ENCODE results near the gene HTT. TPM values are rescaled to one million over a fixed set of nuclear protein-coding genes. Genes with fewer than 3 reads are reported as not detected.

HTT gene
- polyA plus RNA-seq, 2 donors, result 9.7 to 19.4 TPM

GRCh38 chr4:3225071-3225850 lies 150.8 kb downstream of the HTT start:
- Histone ChIP-seq H3K36me3 (ENCODE audit: control insufficient read depth in 2 of 2, insufficient read depth in 2 of 2, low read length in 1 of 2) (peaks cover 40 to 61% of the 10 kb centered on the region in 2 donors), H3K4me3 (ENCODE audit: low read depth in 1 of 2, low read length in 2 of 2) (no peak overlapping the region), H3K4me1 (ENCODE audit: control insufficient read depth in 2 of 2, insufficient read depth in 2 of 2, low read length in 1 of 2) (no peaks in the 10 kb centered on the region), H3K27ac (ENCODE audit: low read depth in 2 of 2, low read length in 1 of 2) (no peak overlapping the region), H3K27me3 (ENCODE audit: control insufficient read depth in 1 of 2, insufficient read depth in 2 of 2, low read length in 2 of 2) (no peaks in the 10 kb centered on the region), H3K9me3 (ENCODE audit: control insufficient read depth in 2 of 2, insufficient read depth in 1 of 2, low read depth in 1 of 2, low read length in 1 of 2) (peaks cover 0 to 9% of the 10 kb centered on the region in 2 donors)
- 88 to 91% methylated on average over 22 of the region's 22 CpGs for WGBS, 2 donors

GRCh38 chr4:3225936-3226335 lies 151.5 kb downstream of the HTT start:
- Histone ChIP-seq H3K27ac (ENCODE audit: low read depth in 2 of 2, low read length in 1 of 2) (no peak overlapping the region), H3K36me3 (ENCODE audit: control insufficient read depth in 2 of 2, insufficient read depth in 2 of 2, low read length in 1 of 2) (peaks cover 40 to 62% of the 10 kb centered on the region in 2 donors), H3K4me3 (ENCODE audit: low read depth in 1 of 2, low read length in 2 of 2) (no peak overlapping the region), H3K27me3 (ENCODE audit: control insufficient read depth in 1 of 2, insufficient read depth in 2 of 2, low read length in 2 of 2) (no peaks in the 10 kb centered on the region), H3K9me3 (ENCODE audit: control insufficient read depth in 2 of 2, insufficient read depth in 1 of 2, low read depth in 1 of 2, low read length in 1 of 2) (peaks cover 0 to 9% of the 10 kb centered on the region in 2 donors), H3K4me1 (ENCODE audit: control insufficient read depth in 2 of 2, insufficient read depth in 2 of 2, low read length in 1 of 2) (no peaks in the 10 kb centered on the region)
- 83 to 85% methylated on average over 9 of the region's 9 CpGs for WGBS, 2 donors

- H3K27ac ChIP-seq (ENCODE audit: low read depth in 2 of 2, low read length in 1 of 2), result peak overlapping the region in 1 of 2 donors; percentile 9
- no peaks in the 10 kb centered on the region for H3K27me3 ChIP-seq (ENCODE audit: control insufficient read depth in 1 of 2, insufficient read depth in 2 of 2, low read length in 2 of 2)
- H3K4me1 ChIP-seq (ENCODE audit: control insufficient read depth in 2 of 2, insufficient read depth in 2 of 2, low read length in 1 of 2), result no peaks in the 10 kb centered on the region
- H3K4me3 ChIP-seq (ENCODE audit: low read depth in 1 of 2, low read length in 2 of 2), result no peak overlapping the region
- 62 to 64% methylated on average over 9 of the region's 9 CpGs for WGBS, 2 donors
- peaks cover 0 to 9% of the 10 kb centered on the region in 2 donors for H3K9me3 ChIP-seq (ENCODE audit: control insufficient read depth in 2 of 2, insufficient read depth in 1 of 2, low read depth in 1 of 2, low read length in 1 of 2)
- peaks cover 39 to 62% of the 10 kb centered on the region in 2 donors for H3K36me3 ChIP-seq (ENCODE audit: control insufficient read depth in 2 of 2, insufficient read depth in 2 of 2, low read length in 1 of 2)
These were observed 152.0 kb downstream of the HTT start for GRCh38 chr4:3226467-3226866.

GRCh38 chr4:3226944-3227343 lies 152.5 kb downstream of the HTT start:
- Histone ChIP-seq H3K9me3 (ENCODE audit: control insufficient read depth in 2 of 2, insufficient read depth in 1 of 2, low read depth in 1 of 2, low read length in 1 of 2) (peaks cover 0 to 9% of the 10 kb centered on the region in 2 donors), H3K27ac (ENCODE audit: low read depth in 2 of 2, low read length in 1 of 2) (peak overlapping the region in 1 of 2 donors; percentile 47)

GRCh38 chr4:3227878-3228675 lies 153.6 kb downstream of the HTT start:
- H3K9me3 ChIP-seq (ENCODE audit: control insufficient read depth in 2 of 2, insufficient read depth in 1 of 2, low read depth in 1 of 2, low read length in 1 of 2), result peaks cover 0 to 9% of the 10 kb centered on the region in 2 donors
- H3K4me1 ChIP-seq (ENCODE audit: control insufficient read depth in 2 of 2, insufficient read depth in 2 of 2, low read length in 1 of 2), result no peaks in the 10 kb centered on the region
- whole genome bisulfite sequencing, 2 donors, result 77 to 82% methylated on average over 23 of the region's 23 CpGs
- no peaks in the 10 kb centered on the region for H3K27me3 ChIP-seq (ENCODE audit: control insufficient read depth in 1 of 2, insufficient read depth in 2 of 2, low read length in 2 of 2)
- H3K27ac ChIP-seq (ENCODE audit: low read depth in 2 of 2, low read length in 1 of 2), result no peak overlapping the region
- H3K4me3 ChIP-seq (ENCODE audit: low read depth in 1 of 2, low read length in 2 of 2), result no peak overlapping the region
- peaks cover 44 to 72% of the 10 kb centered on the region in 2 donors for H3K36me3 ChIP-seq (ENCODE audit: control insufficient read depth in 2 of 2, insufficient read depth in 2 of 2, low read length in 1 of 2)

More at GRCh38 chr4:3226944-3227343, 152.5 kb downstream of the HTT start:
- no peaks in the 10 kb centered on the region for H3K4me1 ChIP-seq (ENCODE audit: control insufficient read depth in 2 of 2, insufficient read depth in 2 of 2, low read length in 1 of 2)
- 91 to 93% methylated on average over 6 of the region's 6 CpGs for WGBS, 2 donors
- H3K36me3 ChIP-seq (ENCODE audit: control insufficient read depth in 2 of 2, insufficient read depth in 2 of 2, low read length in 1 of 2), result peaks cover 38 to 64% of the 10 kb centered on the region in 2 donors
- no peaks in the 10 kb centered on the region for H3K27me3 ChIP-seq (ENCODE audit: control insufficient read depth in 1 of 2, insufficient read depth in 2 of 2, low read length in 2 of 2)
- no peak overlapping the region for H3K4me3 ChIP-seq (ENCODE audit: low read depth in 1 of 2, low read length in 2 of 2)

- Histone ChIP-seq H3K9me3 (ENCODE audit: control insufficient read depth in 2 of 2, insufficient read depth in 1 of 2, low read depth in 1 of 2, low read length in 1 of 2) (peaks cover 0 to 9% of the 10 kb centered on the region in 2 donors), H3K4me3 (ENCODE audit: low read depth in 1 of 2, low read length in 2 of 2) (no peak overlapping the region), H3K4me1 (ENCODE audit: control insufficient read depth in 2 of 2, insufficient read depth in 2 of 2, low read length in 1 of 2) (no peaks in the 10 kb centered on the region), H3K36me3 (ENCODE audit: control insufficient read depth in 2 of 2, insufficient read depth in 2 of 2, low read length in 1 of 2) (peaks cover 42 to 73% of the 10 kb centered on the region in 2 donors), H3K27ac (ENCODE audit: low read depth in 2 of 2, low read length in 1 of 2) (no peak overlapping the region), H3K27me3 (ENCODE audit: control insufficient read depth in 1 of 2, insufficient read depth in 2 of 2, low read length in 2 of 2) (no peaks in the 10 kb centered on the region)
- 96% methylated on average over 13 of the region's 13 CpGs for WGBS, 2 donors
These were observed 154.4 kb downstream of the HTT start for GRCh38 chr4:3228881-3229280.

GRCh38 chr4:3229328-3229727 lies 154.8 kb downstream of the HTT start:
- H3K27ac ChIP-seq (ENCODE audit: low read depth in 2 of 2, low read length in 1 of 2), result no peak overlapping the region
- no peak overlapping the region for H3K4me3 ChIP-seq (ENCODE audit: low read depth in 1 of 2, low read length in 2 of 2)
- H3K36me3 ChIP-seq (ENCODE audit: control insufficient read depth in 2 of 2, insufficient read depth in 2 of 2, low read length in 1 of 2), result peaks cover 38 to 74% of the 10 kb centered on the region in 2 donors
- WGBS, 2 donors, result 96 to 97% methylated on average over 9 of the region's 9 CpGs
- H3K9me3 ChIP-seq (ENCODE audit: control insufficient read depth in 2 of 2, insufficient read depth in 1 of 2, low read depth in 1 of 2, low read length in 1 of 2), result peaks cover 0 to 9% of the 10 kb centered on the region in 2 donors
- no peaks in the 10 kb centered on the region for H3K27me3 ChIP-seq (ENCODE audit: control insufficient read depth in 1 of 2, insufficient read depth in 2 of 2, low read length in 2 of 2)
- H3K4me1 ChIP-seq (ENCODE audit: control insufficient read depth in 2 of 2, insufficient read depth in 2 of 2, low read length in 1 of 2), result no peaks in the 10 kb centered on the region

- Histone ChIP-seq H3K36me3 (ENCODE audit: control insufficient read depth in 2 of 2, insufficient read depth in 2 of 2, low read length in 1 of 2) (peaks cover 37 to 73% of the 10 kb centered on the region in 2 donors), H3K9me3 (ENCODE audit: control insufficient read depth in 2 of 2, insufficient read depth in 1 of 2, low read depth in 1 of 2, low read length in 1 of 2) (peaks cover 0 to 9% of the 10 kb centered on the region in 2 donors), H3K4me1 (ENCODE audit: control insufficient read depth in 2 of 2, insufficient read depth in 2 of 2, low read length in 1 of 2) (no peaks in the 10 kb centered on the region), H3K27me3 (ENCODE audit: control insufficient read depth in 1 of 2, insufficient read depth in 2 of 2, low read length in 2 of 2) (no peaks in the 10 kb centered on the region), H3K4me3 (ENCODE audit: low read depth in 1 of 2, low read length in 2 of 2) (no peak overlapping the region), H3K27ac (ENCODE audit: low read depth in 2 of 2, low read length in 1 of 2) (no peak overlapping the region)
- WGBS, 2 donors, result 95 to 96% methylated on average over 17 of the region's 17 CpGs
These were observed 155.5 kb downstream of the HTT start for GRCh38 chr4:3229964-3230363.

- peaks cover 0 to 9% of the 10 kb centered on the region in 2 donors for H3K9me3 ChIP-seq (ENCODE audit: control insufficient read depth in 2 of 2, insufficient read depth in 1 of 2, low read depth in 1 of 2, low read length in 1 of 2)
These were observed 157.0 kb downstream of the HTT start for GRCh38 chr4:3231471-3231870.

More at GRCh38 chr4:3231471-3231870, 157.0 kb downstream of the HTT start:
- Histone ChIP-seq H3K36me3 (ENCODE audit: control insufficient read depth in 2 of 2, insufficient read depth in 2 of 2, low read length in 1 of 2) (peaks cover 32 to 79% of the 10 kb centered on the region in 2 donors), H3K27ac (ENCODE audit: low read depth in 2 of 2, low read length in 1 of 2) (no peak overlapping the region), H3K4me3 (ENCODE audit: low read depth in 1 of 2, low read length in 2 of 2) (no peak overlapping the region), H3K27me3 (ENCODE audit: control insufficient read depth in 1 of 2, insufficient read depth in 2 of 2, low read length in 2 of 2) (no peaks in the 10 kb centered on the region), H3K4me1 (ENCODE audit: control insufficient read depth in 2 of 2, insufficient read depth in 2 of 2, low read length in 1 of 2) (no peaks in the 10 kb centered on the region)
- 78 to 83% methylated on average over 9 of the region's 9 CpGs for WGBS, 2 donors
